ENCODE measurements around the gene CASZ1.

CASZ1 gene

DNA sequence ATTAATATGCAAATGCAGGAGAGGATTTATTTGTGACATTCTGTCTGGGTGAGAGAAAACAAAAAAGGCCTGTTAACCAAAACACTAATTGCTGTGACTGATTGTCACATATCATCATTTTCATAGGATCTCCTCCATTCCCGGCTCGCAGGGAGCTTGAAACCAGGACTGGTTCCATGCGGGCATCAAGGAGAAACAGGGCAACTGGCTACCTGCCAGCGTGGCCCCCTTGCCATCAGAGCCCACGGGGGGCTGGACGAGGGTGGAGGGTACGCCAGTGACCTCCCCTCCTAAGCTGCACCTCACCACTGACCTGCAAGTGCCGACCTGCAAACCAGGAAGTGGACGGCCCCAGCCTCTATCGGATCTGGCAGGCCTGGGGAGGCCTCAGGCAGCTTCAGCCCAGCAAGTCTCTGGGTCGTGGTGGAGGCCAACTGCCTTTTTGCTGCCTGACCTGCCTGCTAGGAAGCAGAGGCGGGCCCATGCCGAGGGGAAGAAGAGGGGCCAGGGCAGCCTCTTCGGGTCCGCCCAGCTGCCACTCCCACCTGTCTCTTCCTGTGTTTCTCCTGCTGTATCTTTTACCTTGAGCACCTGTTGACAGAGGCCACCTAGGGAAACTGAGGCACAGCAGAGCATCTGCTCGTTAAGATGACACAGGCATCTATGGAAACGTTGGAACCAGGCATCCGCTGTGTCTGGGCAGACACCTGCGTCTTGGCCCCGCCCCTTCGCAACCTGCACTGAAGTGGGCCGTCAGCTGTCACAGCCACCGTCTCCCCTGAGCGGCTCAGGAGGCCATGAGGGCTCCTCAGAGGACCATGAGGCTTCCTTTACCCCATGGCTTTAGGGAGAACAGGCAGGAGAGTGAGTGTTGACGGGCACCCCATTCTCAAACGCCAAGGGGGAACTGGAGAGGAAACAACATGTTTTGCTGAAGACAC lies 74.8 kb downstream of the CASZ1 start:
- in situ Hi-C loops (cut with MboI; ENCODE audit: low sequenced_read_pairs) = no loop called here
- no peak for DNase-seq (ENCODE audit: low spot score in 2 of 2)
- Histone ChIP-seq H3K4me1 (peaks cover 7% of the 10 kb centered on the region), H3K4me3 (no peak overlapping the region), H3K36me3 (replicated peaks) (no peaks in the 10 kb centered on the region), H3K27me3 (ENCODE audit: low read depth) (no peaks in the 10 kb centered on the region), H3K9me3 (no peaks in the 10 kb centered on the region)

DNA sequence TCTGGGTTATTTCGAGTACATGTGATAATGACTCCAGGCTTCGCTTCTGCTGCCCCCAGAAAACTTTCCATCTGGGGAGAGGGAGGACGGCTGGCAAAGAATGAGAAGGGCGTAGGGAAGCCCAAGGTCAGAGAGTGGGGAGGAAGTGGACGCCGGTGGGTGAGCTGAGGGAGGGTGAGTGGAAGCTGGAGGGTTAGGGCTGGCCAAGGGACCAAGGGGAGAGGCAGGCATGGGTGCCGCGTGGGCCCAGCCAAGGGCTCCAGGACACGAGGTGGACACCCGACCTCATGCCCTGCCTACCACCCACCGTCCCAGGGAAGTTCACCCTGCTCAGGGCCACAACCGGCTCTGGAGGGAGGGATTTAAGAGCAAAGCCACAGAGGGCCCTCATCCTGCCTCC lies 75.8 kb downstream of the CASZ1 start:
- Histone ChIP-seq H3K27me3 (ENCODE audit: low read depth) (no peaks in the 10 kb centered on the region), H3K4me1 (peaks cover 7% of the 10 kb centered on the region), H3K4me3 (no peak overlapping the region), H3K36me3 (replicated peaks) (no peaks in the 10 kb centered on the region), H3K9me3 (no peaks in the 10 kb centered on the region)
- in situ Hi-C loops (cut with MboI; ENCODE audit: low sequenced_read_pairs) = no loop called here
- no peak for DNase-seq (ENCODE audit: low spot score in 2 of 2)

DNA sequence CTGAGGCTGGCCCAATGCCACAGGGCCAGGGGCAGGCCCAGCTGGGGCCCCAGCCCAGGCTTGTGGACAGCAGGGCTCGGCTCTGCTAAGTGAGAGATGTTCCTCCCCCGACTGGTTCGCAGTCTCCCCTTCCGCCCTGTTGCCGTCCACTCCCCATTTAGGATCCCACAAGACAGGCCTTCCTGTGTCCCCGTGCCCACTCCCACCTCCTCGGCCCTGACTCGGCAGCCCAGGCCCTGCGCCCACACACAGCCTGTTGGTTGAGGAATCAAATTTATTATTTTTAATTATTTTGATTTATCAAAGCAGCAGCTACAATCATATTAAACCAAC lies 78.4 kb downstream of the CASZ1 start:
- in situ Hi-C loops (cut with MboI; ENCODE audit: low sequenced_read_pairs) = no loop called here
- Histone ChIP-seq H3K27me3 (ENCODE audit: low read depth) (no peaks in the 10 kb centered on the region), H3K4me1 (peaks cover 7% of the 10 kb centered on the region), H3K9me3 (no peaks in the 10 kb centered on the region), H3K4me3 (no peak overlapping the region), H3K36me3 (replicated peaks) (no peaks in the 10 kb centered on the region)
- no peak for DNase-seq (ENCODE audit: low spot score in 2 of 2)

DNA sequence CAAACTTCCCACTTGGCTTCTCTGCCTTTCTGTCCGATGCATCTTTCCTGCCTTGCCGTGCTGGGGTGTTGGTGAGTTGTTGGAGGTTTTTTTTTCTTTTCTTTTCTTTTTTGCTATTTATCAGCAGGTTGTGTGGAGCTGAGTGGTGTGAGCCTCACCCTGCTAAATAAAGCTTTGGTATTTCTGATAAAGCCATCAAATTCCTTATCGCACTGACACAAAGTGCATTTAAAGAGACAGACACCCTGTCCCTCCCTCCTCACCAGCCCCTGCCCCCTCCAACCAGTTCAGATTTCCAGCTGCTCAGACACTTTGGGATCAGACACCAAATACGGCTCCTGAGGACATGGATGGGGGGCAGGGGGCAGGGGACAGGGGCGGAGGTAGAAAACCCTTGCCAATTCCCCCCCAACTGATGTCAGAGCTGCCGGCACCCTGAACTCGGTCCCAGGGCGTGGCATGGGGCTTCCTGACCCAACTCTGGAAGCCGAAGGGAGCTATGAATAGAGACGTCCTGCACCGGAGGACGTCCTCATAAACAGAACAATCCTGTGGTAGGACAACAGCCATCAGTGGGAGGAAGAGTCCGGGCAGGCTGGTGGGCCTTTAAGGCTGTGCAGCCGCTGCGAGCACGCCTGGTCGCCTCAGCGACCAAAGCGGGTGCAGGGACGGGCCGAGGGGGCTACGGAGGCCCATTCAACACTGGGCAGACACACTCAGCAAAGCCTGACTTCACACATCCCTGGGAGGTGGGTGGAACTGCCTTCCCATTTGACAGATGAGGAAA lies 79.0 kb downstream of the CASZ1 start:
- Histone ChIP-seq H3K36me3 (replicated peaks) (no peaks in the 10 kb centered on the region), H3K4me3 (no peak overlapping the region), H3K27me3 (ENCODE audit: low read depth) (no peaks in the 10 kb centered on the region), H3K9me3 (no peaks in the 10 kb centered on the region), H3K4me1 (peaks cover 7% of the 10 kb centered on the region)
- in situ Hi-C loops (cut with MboI; ENCODE audit: low sequenced_read_pairs) = no loop called here
- no peak for DNase-seq (ENCODE audit: low spot score in 2 of 2)

DNA sequence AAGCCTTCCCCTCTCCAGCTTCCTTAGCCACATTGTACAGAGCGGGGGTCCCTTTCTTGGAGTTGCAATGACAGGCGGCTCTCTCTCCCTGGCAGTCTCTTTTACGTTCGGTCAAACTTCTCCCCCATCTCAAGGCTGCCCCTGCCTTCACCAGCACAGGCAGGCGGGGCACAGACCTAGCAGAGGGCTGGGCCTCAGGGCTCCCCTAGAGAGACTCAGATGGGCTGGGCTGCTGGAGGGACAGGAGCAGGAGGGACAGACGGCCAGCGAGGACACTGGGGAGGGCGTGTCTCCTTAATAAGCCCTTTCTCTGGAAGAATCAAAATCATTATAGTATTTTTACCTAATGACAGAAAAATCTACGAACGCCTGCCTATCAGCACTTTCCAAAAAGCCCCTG lies 79.6 kb downstream of the CASZ1 start:
- Histone ChIP-seq H3K9me3 (no peaks in the 10 kb centered on the region), H3K4me3 (no peak overlapping the region), H3K36me3 (replicated peaks) (no peaks in the 10 kb centered on the region), H3K4me1 (peaks cover 7% of the 10 kb centered on the region), H3K27me3 (ENCODE audit: low read depth) (no peaks in the 10 kb centered on the region)
- in situ Hi-C loops (cut with MboI; ENCODE audit: low sequenced_read_pairs) = no loop called here
- no peak for DNase-seq (ENCODE audit: low spot score in 2 of 2)

DNA sequence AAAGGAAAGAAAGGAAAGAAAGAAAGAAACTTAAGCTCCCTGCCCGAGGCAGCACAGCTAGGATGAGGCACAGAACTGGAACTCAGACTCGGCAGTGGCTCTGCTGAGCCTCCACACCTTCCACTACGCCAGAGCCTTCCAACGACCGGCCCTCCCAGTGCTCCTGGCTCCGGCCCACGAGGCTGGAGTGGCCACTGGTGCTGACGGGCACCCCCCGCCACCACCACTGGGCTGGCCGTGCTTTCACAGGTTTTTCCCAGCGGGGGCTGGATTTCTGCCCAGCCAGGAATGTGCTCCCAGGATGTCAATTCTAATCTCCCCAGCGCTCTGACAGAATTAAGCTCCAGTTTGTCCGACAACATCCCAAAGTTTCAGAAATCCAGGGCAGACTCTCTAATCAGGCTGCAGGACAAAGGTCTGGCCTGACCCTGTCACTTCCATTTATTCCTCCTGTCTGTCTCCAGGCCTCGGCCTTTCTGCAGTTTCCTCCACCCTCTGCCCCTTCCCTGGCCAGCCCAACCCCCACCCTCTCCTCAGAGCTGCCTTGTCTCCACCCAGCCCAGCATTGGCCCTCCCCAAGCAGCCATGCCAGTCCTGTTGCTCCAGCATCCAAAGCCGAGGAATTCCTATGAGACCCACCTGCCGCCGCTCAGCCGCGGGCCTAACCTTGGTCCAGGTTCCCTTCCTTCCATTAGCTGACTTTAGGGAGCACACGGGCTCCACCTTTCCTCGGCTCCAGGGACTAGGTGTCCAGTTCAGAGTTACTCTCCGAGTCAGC lies 81.9 kb downstream of the CASZ1 start:
- H3K4me1 ChIP-seq = no peaks in the 10 kb centered on the region
- H3K27me3 ChIP-seq (ENCODE audit: low read depth) = no peaks in the 10 kb centered on the region
- no peak overlapping the region for H3K4me3 ChIP-seq
- in situ Hi-C loops (cut with MboI; ENCODE audit: low sequenced_read_pairs) = no loop called here
- DNase-seq (ENCODE audit: low spot score in 2 of 2) = no peak
- no peaks in the 10 kb centered on the region for H3K9me3 ChIP-seq
- H3K36me3 ChIP-seq (replicated peaks) = no peaks in the 10 kb centered on the region

DNA sequence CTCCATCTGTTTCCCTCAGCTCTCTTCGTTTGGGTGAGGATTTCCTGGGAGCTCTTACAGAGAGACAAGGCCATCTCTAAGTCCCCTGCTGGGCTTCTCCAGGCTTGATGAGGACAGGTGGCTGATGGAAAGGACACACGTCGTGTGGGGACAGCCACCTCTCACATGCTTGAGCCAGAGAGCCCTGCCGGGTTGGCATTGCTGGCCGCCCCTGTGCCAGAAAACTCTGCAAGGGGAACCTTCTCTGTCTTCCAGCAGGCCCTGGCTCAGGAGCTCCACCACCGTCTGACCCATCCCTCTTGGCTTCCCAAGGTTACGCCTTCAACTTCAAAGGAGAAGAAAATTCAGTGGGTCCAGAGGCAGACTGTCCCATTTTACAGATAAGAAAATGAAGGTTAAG lies 82.8 kb downstream of the CASZ1 start:
- DNase-seq (ENCODE audit: low spot score in 2 of 2) = no peak
- H3K9me3 ChIP-seq = no peaks in the 10 kb centered on the region
- in situ Hi-C loops (cut with MboI; ENCODE audit: low sequenced_read_pairs) = no loop called here
- H3K4me3 ChIP-seq = no peak overlapping the region
- no peaks in the 10 kb centered on the region for H3K27me3 ChIP-seq (ENCODE audit: low read depth)
- H3K36me3 ChIP-seq (replicated peaks) = no peaks in the 10 kb centered on the region
- H3K4me1 ChIP-seq = no peaks in the 10 kb centered on the region

DNA sequence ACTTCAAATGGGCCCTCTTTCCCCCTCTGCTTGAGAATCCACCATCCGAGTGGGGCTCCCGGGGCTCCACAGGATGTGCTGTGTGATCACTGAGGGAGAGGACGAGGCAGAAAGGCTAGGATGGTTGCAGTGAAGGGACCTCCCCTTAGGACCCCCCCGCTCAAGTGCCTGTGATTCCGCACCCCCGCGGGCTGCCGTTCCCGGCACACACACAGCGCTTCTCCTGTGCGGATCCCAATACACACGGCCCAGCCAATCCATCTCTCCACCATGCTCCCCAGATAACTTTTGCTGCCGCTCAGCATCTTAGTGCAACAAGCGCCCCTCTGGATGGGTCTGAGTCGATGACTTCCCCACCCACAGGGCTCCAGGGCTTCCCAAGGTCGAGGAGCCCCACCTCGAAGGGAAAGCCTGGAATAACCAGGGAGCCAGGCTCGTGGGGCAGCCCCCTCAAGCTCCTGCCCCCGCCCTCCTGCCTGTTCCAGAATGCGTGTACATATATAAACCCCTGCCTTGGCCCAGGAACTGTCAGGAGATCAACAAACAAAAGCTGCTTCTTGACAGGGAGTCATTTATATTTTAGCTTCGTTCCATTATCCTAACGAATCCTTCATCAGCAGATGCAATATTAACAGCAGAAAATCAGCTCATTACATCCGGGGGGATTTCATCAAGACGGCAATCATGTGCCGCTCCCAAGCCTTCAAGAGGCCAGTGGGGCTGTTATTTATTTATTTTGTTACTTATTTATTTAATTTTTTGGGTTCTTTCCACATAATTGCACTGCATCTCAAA lies 83.7 kb downstream of the CASZ1 start:
- no peaks in the 10 kb centered on the region for H3K9me3 ChIP-seq
- no peak overlapping the region for H3K4me3 ChIP-seq
- no peak for DNase-seq (ENCODE audit: low spot score in 2 of 2)
- in situ Hi-C loops (cut with MboI; ENCODE audit: low sequenced_read_pairs) = no loop called here
- H3K4me1 ChIP-seq = no peaks in the 10 kb centered on the region
- H3K36me3 ChIP-seq (replicated peaks) = no peaks in the 10 kb centered on the region
- no peaks in the 10 kb centered on the region for H3K27me3 ChIP-seq (ENCODE audit: low read depth)

DNA sequence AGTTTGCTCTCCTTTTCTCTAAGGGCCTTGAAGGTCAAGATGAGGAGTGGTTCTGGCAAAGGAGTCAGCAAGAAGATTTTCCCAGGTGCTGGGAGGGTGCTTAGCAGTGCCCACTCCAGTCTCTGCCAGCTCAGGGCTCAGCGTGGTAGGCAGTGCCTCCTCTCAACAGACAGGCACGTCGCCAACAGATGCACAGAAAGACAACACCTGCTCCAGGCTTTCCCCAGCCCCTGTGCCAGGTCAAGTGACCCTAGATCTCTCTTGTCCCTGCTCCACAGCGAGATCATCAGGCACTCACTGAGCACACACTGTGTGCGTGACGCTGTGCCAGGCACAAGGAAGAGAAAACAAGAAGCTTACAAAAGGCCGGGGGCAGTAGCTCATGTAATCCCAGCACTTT lies 86.0 kb downstream of the CASZ1 start:
- Histone ChIP-seq H3K4me1 (no peaks in the 10 kb centered on the region), H3K27me3 (ENCODE audit: low read depth) (no peaks in the 10 kb centered on the region), H3K4me3 (no peak overlapping the region), H3K9me3 (no peaks in the 10 kb centered on the region), H3K36me3 (replicated peaks) (no peaks in the 10 kb centered on the region)
- in situ Hi-C loops (cut with MboI; ENCODE audit: low sequenced_read_pairs) = no loop called here
- DNase-seq (ENCODE audit: low spot score in 2 of 2) = no peak

DNA sequence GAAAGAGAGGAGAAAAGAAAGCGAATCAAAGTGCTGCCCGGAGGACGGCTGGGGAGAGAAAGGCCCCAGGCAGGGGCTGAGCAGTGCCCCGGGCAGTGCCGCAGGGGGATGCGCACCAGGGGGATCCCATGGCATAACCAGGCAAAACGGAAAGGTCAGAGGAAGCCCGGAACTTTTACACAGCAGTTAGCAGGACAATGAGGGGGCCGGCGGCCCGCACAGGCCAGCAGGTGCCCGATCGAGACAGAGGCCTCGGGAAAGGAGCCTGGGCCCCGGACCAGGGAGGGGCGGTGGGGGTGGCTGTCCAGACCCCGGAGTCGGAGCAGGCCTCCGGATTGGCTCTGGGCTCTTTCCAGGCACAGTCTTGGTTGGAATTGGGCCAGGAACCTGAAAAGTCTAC lies 86.8 kb downstream of the CASZ1 start:
- Histone ChIP-seq H3K27me3 (ENCODE audit: low read depth) (no peaks in the 10 kb centered on the region), H3K4me3 (no peak overlapping the region), H3K4me1 (peaks cover 3% of the 10 kb centered on the region), H3K36me3 (replicated peaks) (no peaks in the 10 kb centered on the region), H3K9me3 (no peaks in the 10 kb centered on the region)
- in situ Hi-C loops (cut with MboI; ENCODE audit: low sequenced_read_pairs) = no loop called here
- no peak for DNase-seq (ENCODE audit: low spot score in 2 of 2)

DNA sequence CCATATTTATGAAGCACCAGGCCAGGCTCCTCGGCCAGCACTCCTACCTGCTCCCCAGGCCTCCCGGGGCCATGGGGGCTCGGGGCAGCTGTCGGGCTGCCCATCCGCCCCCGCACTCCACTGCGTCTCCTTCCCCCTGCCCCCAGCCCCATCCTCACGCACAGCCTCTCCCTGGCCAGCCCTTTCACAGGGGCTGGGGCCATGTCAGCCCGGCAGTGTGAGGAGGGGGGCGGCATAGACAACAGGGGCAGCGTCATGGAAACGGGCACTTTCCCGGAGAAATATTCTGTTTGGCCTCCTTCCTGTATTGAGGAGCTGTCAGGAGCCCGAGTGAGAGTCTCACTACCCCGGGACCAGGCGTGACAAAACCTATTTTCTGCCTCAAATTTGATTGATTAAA lies 87.3 kb downstream of the CASZ1 start:
- no peak overlapping the region for H3K4me3 ChIP-seq
- in situ Hi-C loops (cut with MboI; ENCODE audit: low sequenced_read_pairs) = no loop called here
- H3K27me3 ChIP-seq (ENCODE audit: low read depth) = no peaks in the 10 kb centered on the region
- H3K9me3 ChIP-seq = no peaks in the 10 kb centered on the region
- no peaks in the 10 kb centered on the region for H3K36me3 ChIP-seq (replicated peaks)
- H3K4me1 ChIP-seq = peaks cover 7% of the 10 kb centered on the region
- no peak for DNase-seq (ENCODE audit: low spot score in 2 of 2)

DNA sequence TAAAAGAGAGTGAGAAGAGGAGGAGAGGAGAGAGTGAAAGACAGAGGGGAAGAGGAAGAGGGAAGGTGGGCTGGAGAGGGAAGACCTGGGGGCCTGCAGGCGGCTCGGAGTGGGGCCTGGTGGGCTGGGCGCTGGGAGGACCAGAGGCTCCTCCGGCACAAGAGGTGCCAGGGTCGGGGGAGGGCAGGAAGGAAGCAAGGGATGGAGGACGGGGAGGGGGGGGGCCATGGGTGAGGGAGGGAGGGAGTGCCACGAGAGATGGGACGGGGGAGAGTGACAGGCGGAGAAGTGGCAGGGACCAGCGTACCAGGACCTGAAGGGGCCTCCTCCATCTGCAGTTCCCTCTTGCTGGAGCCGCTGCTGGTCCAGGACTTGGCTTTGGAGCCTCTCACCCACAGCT lies 87.7 kb downstream of the CASZ1 start:
- Histone ChIP-seq H3K36me3 (replicated peaks) (no peaks in the 10 kb centered on the region), H3K9me3 (no peaks in the 10 kb centered on the region), H3K4me3 (no peak overlapping the region), H3K4me1 (peaks cover 12% of the 10 kb centered on the region), H3K27me3 (ENCODE audit: low read depth) (no peaks in the 10 kb centered on the region)
- in situ Hi-C loops (cut with MboI; ENCODE audit: low sequenced_read_pairs) = no loop called here
- no peak for DNase-seq (ENCODE audit: low spot score in 2 of 2)

DNA sequence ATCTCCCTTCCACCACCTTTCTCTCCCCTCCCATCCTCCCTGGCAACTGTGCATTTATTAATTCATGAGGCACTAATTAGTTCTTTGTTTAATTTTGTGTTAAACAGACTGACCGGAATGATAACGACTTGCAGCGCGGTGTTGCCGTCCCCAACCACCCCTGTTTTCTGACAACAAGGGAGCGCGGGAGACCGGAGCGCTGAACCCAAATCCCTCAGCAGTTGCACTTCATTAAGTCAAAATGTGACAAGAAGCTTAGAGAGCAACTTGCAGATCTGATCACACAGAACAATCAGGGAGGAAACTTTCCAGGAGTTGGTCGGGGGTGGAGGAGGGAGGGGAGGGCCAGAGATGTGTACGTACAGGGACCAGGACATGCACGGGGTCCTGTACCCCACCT lies 89.2 kb downstream of the CASZ1 start:
- Histone ChIP-seq H3K27me3 (ENCODE audit: low read depth) (no peaks in the 10 kb centered on the region), H3K36me3 (replicated peaks) (no peaks in the 10 kb centered on the region), H3K4me3 (no peak overlapping the region), H3K9me3 (no peaks in the 10 kb centered on the region), H3K4me1 (peaks cover 13% of the 10 kb centered on the region)
- in situ Hi-C loops (cut with MboI; ENCODE audit: low sequenced_read_pairs) = no loop called here
- no peak for DNase-seq (ENCODE audit: low spot score in 2 of 2)

Measured in HAP-1 (cell line).